Retina (tissue), 1 donor: Measurements from ENCODE around the gene CETP.

Experiments used
- DNase-seq: peaks from one replicate; pipeline ENCODE4 v3.0.0-alpha.2; 2016

Gene CETP

DNA sequence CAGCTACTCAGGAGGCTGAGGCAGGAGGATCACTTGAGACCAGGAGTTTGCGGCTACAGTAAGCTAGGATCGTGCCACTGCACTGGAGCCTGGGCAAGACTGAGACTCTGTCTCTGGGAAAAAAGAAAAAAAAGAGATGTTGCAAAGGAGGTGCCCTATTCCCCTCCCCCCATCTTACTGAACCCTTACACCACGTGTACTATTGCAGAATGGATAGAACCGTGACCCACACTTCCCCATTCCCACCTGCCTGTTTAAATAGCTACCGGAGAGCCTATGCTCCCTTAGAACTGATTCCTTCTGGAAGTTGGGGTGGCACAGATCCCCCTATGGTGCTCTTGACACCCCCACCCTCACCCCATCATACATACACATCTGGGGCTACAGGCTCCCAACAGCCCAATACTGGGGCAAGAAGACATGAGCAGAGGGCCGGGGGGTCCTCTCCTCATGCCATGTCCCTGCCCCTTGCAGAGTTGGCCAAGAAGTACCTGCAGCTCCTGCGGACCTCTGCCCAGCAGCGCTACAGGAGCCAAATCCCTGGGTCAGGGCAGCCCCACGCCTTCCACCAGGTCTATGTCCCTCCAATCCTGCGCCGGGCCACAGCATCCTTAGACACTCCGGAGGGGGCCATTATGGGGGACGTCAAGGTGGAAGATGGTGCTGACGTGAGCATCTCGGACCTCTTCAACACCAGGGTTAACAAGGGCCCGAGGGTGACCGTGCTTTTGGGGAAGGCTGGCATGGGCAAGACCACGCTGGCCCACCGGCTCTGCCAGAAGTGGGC lies 63.3 kb downstream of the CETP start:
- DNase-seq: no peak

GRCh38 chr16:57025941-57026777 lies 64.4 kb downstream of the CETP start:
- DNase-seq: no peak

DNA sequence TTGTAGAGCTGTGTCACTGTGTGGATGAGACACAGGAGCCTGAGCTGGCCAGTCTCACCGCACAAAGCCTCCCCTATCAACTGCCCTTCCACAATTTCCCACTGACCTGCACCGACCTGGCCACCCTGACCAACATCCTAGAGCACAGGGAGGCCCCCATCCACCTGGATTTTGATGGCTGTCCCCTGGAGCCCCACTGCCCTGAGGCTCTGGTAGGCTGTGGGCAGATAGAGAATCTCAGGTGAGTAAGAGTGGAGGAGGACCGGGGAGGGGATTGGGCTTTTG lies 65.0 kb downstream of the CETP start:
- DNase-seq: no peak

DNA sequence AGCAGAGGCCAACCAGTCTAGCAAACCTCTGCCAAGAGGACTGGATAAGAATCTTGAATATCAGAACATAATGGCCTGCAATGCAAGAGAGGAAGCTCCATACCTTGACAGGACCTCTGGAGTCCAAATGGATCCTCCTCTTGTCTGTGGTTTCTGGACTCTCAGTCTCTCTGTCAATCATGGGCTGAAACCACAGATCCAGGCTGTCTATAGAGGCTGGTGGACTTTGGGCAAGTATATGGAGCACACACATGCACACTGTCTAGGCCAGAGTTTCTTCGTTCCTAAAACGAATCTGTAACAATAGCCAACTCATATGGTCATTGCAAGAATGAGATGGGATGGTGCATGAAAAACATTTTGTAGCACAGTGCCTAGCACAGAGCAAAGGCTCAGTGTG lies 65.3 kb downstream of the CETP start:
- DNase-seq: no peak

- DNase-seq: no peak
Observed at GRCh38 chr16:57028086-57028485, 66.3 kb downstream of the CETP start.

DNA sequence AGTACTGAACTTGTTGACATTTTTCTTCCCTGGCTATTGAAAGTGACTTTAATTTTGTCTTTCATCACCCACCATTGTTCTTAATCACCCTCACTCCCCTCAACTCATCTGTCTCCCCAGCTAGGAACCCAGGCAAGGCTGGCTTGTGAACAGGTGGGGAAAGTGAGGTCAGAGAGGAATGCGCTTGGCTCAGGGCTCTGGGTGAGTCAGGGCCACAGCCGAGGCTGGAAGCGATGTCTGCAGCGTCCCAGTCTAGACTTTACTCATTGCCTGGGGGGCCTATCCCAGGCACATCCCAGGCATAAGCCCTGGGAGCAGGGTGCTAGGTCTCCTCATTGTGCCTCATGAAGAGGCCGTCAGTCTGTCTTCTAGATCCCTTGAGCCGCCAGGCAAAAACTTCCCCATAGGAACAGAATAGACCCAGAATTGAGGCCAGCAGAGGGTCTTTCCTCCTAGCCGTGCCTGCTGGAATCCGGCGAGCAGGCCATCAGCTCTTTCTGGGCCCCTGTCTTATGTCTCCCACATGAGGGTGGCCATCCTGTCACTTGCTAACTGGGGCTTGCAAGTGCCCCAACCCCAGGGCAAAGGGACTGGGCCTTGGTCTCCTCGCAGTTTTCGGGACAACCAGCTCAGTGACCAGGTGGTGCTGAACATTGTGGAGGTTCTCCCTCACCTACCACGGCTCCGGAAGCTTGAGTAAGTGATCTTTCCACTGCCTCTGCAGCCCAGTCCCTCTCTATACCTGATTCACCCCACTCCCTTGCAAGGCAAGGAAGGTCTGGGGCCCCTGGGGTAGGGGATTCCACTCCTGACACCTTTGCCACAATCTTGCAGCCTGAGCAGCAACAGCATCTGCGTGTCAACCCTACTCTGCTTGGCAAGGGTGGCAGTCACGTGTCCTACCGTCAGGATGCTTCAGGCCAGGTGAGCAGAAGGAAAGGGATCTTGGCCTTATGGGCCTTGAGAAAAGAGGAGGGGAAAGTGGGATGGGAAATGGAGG lies 67.7 kb downstream of the CETP start:
- no peak for DNase-seq

GRCh38 chr16:57030346-57030902 lies 68.7 kb downstream of the CETP start:
- DNase-seq: no peak

DNA sequence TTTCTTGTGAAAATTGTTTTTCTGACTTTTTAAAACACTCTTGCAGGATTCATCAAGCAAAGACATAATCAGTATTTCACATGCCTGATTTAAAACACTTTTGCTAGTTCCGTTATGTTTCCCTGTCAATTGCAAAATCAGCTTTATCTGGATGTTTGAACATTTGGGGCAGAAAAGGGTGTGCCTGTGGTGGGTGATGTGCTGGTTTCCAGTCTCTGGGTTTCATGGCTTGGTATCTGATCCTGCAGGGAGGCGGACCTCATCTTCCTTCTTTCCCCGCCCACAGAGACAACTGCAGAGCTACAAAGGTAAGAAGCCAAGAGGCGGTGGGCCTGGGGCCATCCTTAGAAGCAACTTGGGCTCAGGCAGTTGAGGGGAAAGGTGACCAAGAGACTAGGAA lies 69.4 kb downstream of the CETP start:
- no peak for DNase-seq

DNA sequence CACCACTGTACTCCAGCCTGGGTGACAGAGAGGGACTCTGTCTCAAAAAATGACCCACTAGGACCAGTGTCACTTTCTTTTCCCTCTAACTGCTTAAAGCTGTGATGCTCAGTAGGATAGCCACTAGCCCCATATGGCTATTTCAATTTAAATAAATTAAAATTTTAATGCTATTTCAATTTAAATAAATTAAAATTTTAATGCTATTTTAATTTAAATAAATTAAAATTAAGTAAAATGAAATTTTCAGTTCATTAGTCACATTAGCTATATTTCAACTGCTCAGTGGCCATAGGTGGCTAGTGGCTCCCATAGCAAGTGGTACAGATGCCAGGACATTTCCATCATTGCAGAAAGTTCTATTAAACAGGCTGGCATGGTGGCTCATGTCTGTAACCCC lies 70.6 kb downstream of the CETP start:
- DNase-seq: no peak

- no peak for DNase-seq
Observed at GRCh38 chr16:57032931-57033330, 71.2 kb downstream of the CETP start.
